Uterus (tissue), 4 donors: ENCODE results near the gene RPS4Y1. TPM values are rescaled to one million over a fixed set of nuclear protein-coding genes. Genes with fewer than 3 reads are reported as not detected.

ENCODE experiments used
- DNase-seq, 2 donors: peaks; one replicate each; pipeline ENCODE4 v3.0.0-alpha.2; 2019 to 2020
- H3K27ac ChIP-seq, 2 donors: fragments of 200-600 bp; sonication (generic); 1 replicate in 1 of 2; 2 replicates in 1 of 2; pipeline ENCODE4 v1.5.1; 2016 to 2018
- H3K27me3 ChIP-seq, 2 donors: fragments of 200-600 bp; sonication (generic); one replicate each; pipeline ENCODE4 v1.5.1; 2018 to 2019; ENCODE audit warnings: control low read depth in 1 of 2
- H3K36me3 ChIP-seq, 2 donors: fragments of 200-600 bp; sonication (generic); one replicate each; pipeline ENCODE4 v1.5.1; 2019; ENCODE audit warnings: control low read depth in 1 of 2
- H3K4me1 ChIP-seq, 2 donors: fragments of 200-600 bp; sonication (generic); one replicate each; pipeline ENCODE4 v1.5.1; 2018 to 2019; ENCODE audit warnings: control low read depth in 1 of 2
- H3K4me3 ChIP-seq, 2 donors: fragments of 200-600 bp; sonication (generic); 1 replicate in 1 of 2; 2 replicates in 1 of 2; pipeline ENCODE4 v1.5.1; 2018 to 2019; ENCODE audit warnings: mild to moderate bottlenecking in 1 of 2
- H3K9me3 ChIP-seq, 2 donors: fragments of 200-600 bp; sonication (generic); one replicate each; pipeline ENCODE4 v1.5.1; 2019; ENCODE audit warnings: control low read depth in 1 of 2
- CTCF ChIP-seq, 4 experiments: fragments of 200-600 bp in 2 of 4; fragments of 450-650 bp in 2 of 4; sonication (generic) in 2 of 4; IDR thresholded peaks; one replicate each; pipeline ENCODE4 v1.5.1; 2016 to 2019; ENCODE audit warnings: antibody characterized with exemption in 4 of 4, mild to moderate bottlenecking in 2 of 4, moderate library complexity in 1 of 4
- POLR2A ChIP-seq, 2 donors: fragments of 450-650 bp; IDR thresholded peaks; one replicate each; pipeline ENCODE4 v1.6.1; 2016; ENCODE audit warnings: antibody characterized with exemption in 2 of 2, mild to moderate bottlenecking in 1 of 2, moderate library complexity in 1 of 2
- intact Hi-C: fragments of 100-400 bp; cut with DNase I; formaldehyde crosslinking; loops from one replicate; pipeline ENCODE4 v1.15.1; 2023; ENCODE audit warnings: low total_unique reads
- total RNA-seq, 4 donors: library from RNA; depleted of rRNA in 3 of 4; stranded (reverse); fragments of >200 nt in 3 of 4; gene quantifications; one replicate each; pipeline versions ENCODE4 v1.1.0 to v1.2.4, GENCODE V29; 2014 to 2023
- donor health status: DM: yes; HTN: yes; CAD: no.

RPS4Y1 gene
- total RNA-seq, 4 donors from 2014 or later, result not detected

- TF ChIP-seq POLR2A (IDR thresholded peaks at IDR 0.05) (no peak), CTCF (IDR thresholded peaks at IDR 0.05) (no peak)
- Histone ChIP-seq H3K27ac (no peak overlapping the region), H3K4me3 (no peak overlapping the region), H3K4me1 (no peaks in the 10 kb centered on the region), H3K27me3 (no peaks in the 10 kb centered on the region), H3K36me3 (no peaks in the 10 kb centered on the region), H3K9me3 (no peaks in the 10 kb centered on the region)
- DNase-seq, result no peak
- intact Hi-C loops, result no loop called here
These were observed 5.4 kb downstream of the RPS4Y1 start for GRCh38 chrY:2846791-2847190.

- no peaks in the 10 kb centered on the region for H3K27me3 ChIP-seq
- no peak for DNase-seq
- H3K4me1 ChIP-seq, result no peaks in the 10 kb centered on the region
- no peaks in the 10 kb centered on the region for H3K9me3 ChIP-seq
- no peak for TF ChIP-seq POLR2A (IDR thresholded peaks at IDR 0.05)
- no peak for TF ChIP-seq CTCF (IDR thresholded peaks at IDR 0.05)
- no peak overlapping the region for H3K27ac ChIP-seq
- no peaks in the 10 kb centered on the region for H3K36me3 ChIP-seq
- intact Hi-C loops, result no loop called here
- H3K4me3 ChIP-seq, result no peak overlapping the region
These were observed 7.0 kb downstream of the RPS4Y1 start for GRCh38 chrY:2848384-2848783.

GRCh38 chrY:2849368-2849767, 8.0 kb downstream of the RPS4Y1 start:
- Histone ChIP-seq H3K4me3 (no peak overlapping the region), H3K27me3 (no peaks in the 10 kb centered on the region), H3K36me3 (no peaks in the 10 kb centered on the region), H3K9me3 (no peaks in the 10 kb centered on the region), H3K27ac (no peak overlapping the region), H3K4me1 (no peaks in the 10 kb centered on the region)
- intact Hi-C loops, result no loop called here
- TF ChIP-seq CTCF (IDR thresholded peaks at IDR 0.05) (no peak), POLR2A (IDR thresholded peaks at IDR 0.05) (no peak)
- DNase-seq, result no peak

- H3K36me3 ChIP-seq, result no peaks in the 10 kb centered on the region
- no peaks in the 10 kb centered on the region for H3K27me3 ChIP-seq
- H3K4me3 ChIP-seq, result no peak overlapping the region
- H3K4me1 ChIP-seq, result no peaks in the 10 kb centered on the region
- H3K27ac ChIP-seq, result no peak overlapping the region
- DNase-seq, result no peak
- intact Hi-C loops, result no loop called here
- no peak for TF ChIP-seq CTCF (IDR thresholded peaks at IDR 0.05)
- TF ChIP-seq POLR2A (IDR thresholded peaks at IDR 0.05), result no peak
- H3K9me3 ChIP-seq, result no peaks in the 10 kb centered on the region
These were observed 12.9 kb downstream of the RPS4Y1 start for GRCh38 chrY:2854145-2854774.

GRCh38 chrY:2857068-2857467, 15.7 kb downstream of the RPS4Y1 start:
- no peak for DNase-seq
- H3K27ac ChIP-seq, result no peak overlapping the region
- H3K27me3 ChIP-seq, result no peaks in the 10 kb centered on the region
- H3K4me1 ChIP-seq, result no peaks in the 10 kb centered on the region
- intact Hi-C loops, result no loop called here
- no peak overlapping the region for H3K4me3 ChIP-seq
- H3K9me3 ChIP-seq, result no peaks in the 10 kb centered on the region
- TF ChIP-seq POLR2A (IDR thresholded peaks at IDR 0.05) (no peak), CTCF (IDR thresholded peaks at IDR 0.05) (no peak)
- H3K36me3 ChIP-seq, result no peaks in the 10 kb centered on the region
